ENCODE measurements around the gene MTHFD2L. TPM values are rescaled to one million over a fixed set of nuclear protein-coding genes. Genes with fewer than 3 reads are reported as not detected.

MTHFD2L gene
- total RNA-seq (2022; extraction: Qiagen RNA extraction): 8.4 to 11.2 TPM (median 10.4 TPM) in 5 replicates

GRCh38 chr4:74157561-74158465, at the start of gene MTHFD2L:
Gene MTHFD2L, plus strand, starts transcription at chr4:74158118. Its CDS starts 21 bp downstream, at chr4:74158139.

DNA sequence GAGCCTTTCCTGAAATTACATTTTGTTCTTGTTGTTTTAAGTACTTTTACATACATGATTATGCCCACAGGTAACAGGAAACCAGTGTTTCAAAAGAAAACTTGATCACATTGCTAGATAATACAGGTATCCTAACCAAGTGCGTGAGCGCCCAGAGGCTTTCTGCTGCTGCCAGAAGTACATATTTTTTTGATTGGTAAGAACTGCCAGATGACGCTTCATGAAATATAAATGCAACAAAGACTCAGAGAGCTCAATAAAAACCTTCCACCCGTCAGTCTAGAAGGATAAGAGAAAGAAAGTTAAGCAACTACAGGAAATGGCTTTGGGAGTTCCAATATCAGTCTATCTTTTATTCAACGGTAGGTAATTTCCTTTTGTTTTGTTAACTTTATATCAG, 150.3 kb downstream of the MTHFD2L start, which contains the start of gene EPGN:
EPGN (plus strand) TSS at position 256 of the 400 bp plus-strand sequence; CDS start at position 320, 64 bp downstream.

Other genes starting within 250 kb of the MTHFD2L start
- 0.36 to 1.2 TPM (median 0.67 TPM) in 5 replicates for gene PF4, start 176.1 kb upstream of the MTHFD2L start, total RNA-seq (2022; extraction: Qiagen RNA extraction)
- gene PPBP, start 169.9 kb upstream of the MTHFD2L start, total RNA-seq (2022; extraction: Qiagen RNA extraction): 0.15 to 0.19 TPM in 2 of 5 replicates, not detected in the others
- gene CXCL5, start 159.4 kb upstream of the MTHFD2L start, total RNA-seq (2022; extraction: Qiagen RNA extraction): 41.0 to 54.6 TPM (median 48.6 TPM) in 5 replicates
- gene CXCL3, start 119.4 kb upstream of the MTHFD2L start, total RNA-seq (2022; extraction: Qiagen RNA extraction): 4.8 to 14.7 TPM (median 5.4 TPM) in 5 replicates
- gene CXCL2, start 58.9 kb upstream of the MTHFD2L start, total RNA-seq (2022; extraction: Qiagen RNA extraction): 12.5 to 42.4 TPM (median 17.2 TPM) in 5 replicates
- 0.07 to 0.27 TPM in 2 of 5 replicates, not detected in the others for gene EPGN, start 150.4 kb downstream of the MTHFD2L start, total RNA-seq (2022; extraction: Qiagen RNA extraction)
- gene EREG, start 207.0 kb downstream of the MTHFD2L start, total RNA-seq (2022; extraction: Qiagen RNA extraction): 26.8 to 48.1 TPM (median 38.4 TPM) in 5 replicates